Mesangial cell (primary cell): ENCODE measurements around the gene TIGD4. TPM values are rescaled to one million over a fixed set of nuclear protein-coding genes. Genes with fewer than 3 reads are reported as not detected.

ENCODE experiments used
- total RNA-seq: library from RNA; depleted of rRNA; stranded (reverse); fragments of >200 nt; gene quantifications from 2 replicates; pipeline ENCODE4 v1.2.3, GENCODE V29; 2015

Gene TIGD4
- total RNA-seq = under 0.01 TPM in 1 of 2 replicates, not detected in the other

GRCh38 chr4:152779513-152780266 is at the start of gene TIGD4, which contains the start of gene ARFIP1:
Gene TIGD4 (minus strand): TSS chr4:152779730. CDS start chr4:152771004, 8,726 bp downstream.
Gene ARFIP1 (plus strand): TSS chr4:152779954. CDS start chr4:152829634, 49,680 bp downstream.

Other genes with a start within 250 kb of the TIGD4 start
- 6.2 and 6.5 TPM in 2 replicates for gene FBXW7, start 243.6 kb downstream of the TIGD4 start, total RNA-seq
- gene TMEM154, start 99.7 kb downstream of the TIGD4 start, total RNA-seq = 5.5 and 12.1 TPM in 2 replicates
- gene ARFIP1, start 224 bp upstream of the TIGD4 start, total RNA-seq = 17.8 and 21.2 TPM in 2 replicates
- 0.49 and 2.2 TPM in 2 replicates for gene FHDC1, start 156.6 kb upstream of the TIGD4 start, total RNA-seq